HEK293T (cell line): ENCODE measurements around the gene POLN.

Experiments
- BHLHE40 ChIP-seq: fragments of 450-650 bp; IDR thresholded peaks from 2 replicates; pipeline ENCODE4 v1.6.1; 2016; ENCODE audit warnings: mild to moderate bottlenecking, moderate library complexity, borderline replicate concordance
- ELF4 ChIP-seq: fragments of 450-650 bp; IDR thresholded peaks from 2 replicates; pipeline ENCODE4 v1.6.1; 2017; ENCODE audit warnings: antibody characterized with exemption
- FOXK2 ChIP-seq: fragments of 450-650 bp; IDR thresholded peaks from 2 replicates; pipeline ENCODE4 v1.6.1; 2016; ENCODE audit warnings: mild to moderate bottlenecking
- FOXM1 ChIP-seq: fragments of 450-650 bp; IDR thresholded peaks from 2 replicates; pipeline ENCODE4 v1.6.1; 2017; ENCODE audit warnings: mild to moderate bottlenecking, borderline replicate concordance
- ZNF384 ChIP-seq: fragments of 450-650 bp; IDR thresholded peaks from 2 replicates; pipeline ENCODE4 v1.6.1; 2016

DNA sequence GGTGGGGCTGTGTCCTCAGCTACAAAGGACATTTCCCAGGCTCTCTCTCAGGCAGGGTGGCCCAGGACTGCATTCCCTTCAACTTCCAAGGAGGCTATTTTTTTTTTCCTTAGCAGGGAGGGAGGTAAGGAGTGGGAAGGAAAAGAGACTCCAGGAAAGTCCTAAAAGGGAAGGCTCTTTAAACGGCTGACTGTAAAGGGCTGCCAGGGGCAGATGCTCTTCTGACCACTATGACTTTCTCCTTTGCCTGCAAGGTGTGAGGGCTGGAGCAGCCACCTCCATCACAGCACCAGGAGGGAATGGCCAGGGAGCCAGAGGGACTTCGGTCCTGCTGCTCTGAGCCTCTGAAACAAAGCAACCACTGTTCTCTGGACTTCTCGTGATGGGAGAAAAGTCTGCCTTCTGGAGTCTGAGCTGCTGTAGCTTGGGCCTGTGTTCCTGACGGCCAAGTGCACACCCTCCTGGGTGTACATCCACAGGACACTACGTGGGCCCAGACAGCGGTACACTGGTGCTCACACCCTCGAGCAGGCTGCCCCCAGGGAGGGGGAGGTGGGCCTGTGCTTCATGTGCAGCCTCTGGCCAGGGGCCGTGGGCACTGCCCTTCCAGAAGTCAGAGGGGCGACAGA lies 164.9 kb downstream of the POLN start:
- no peak for TF ChIP-seq BHLHE40
- TF ChIP-seq ZNF384: no peak
- no peak for TF ChIP-seq FOXM1
- no peak for TF ChIP-seq FOXK2
- TF ChIP-seq ELF4: no peak
